Large intestine (tissue), 3 donors: ENCODE results near the gene GSG1L. TPM values are rescaled to one million over a fixed set of nuclear protein-coding genes. Genes with fewer than 3 reads are reported as not detected.

ENCODE experiments used
- DNase-seq, 2 donors: peaks; one replicate each; pipeline versions ENCODE4 v3.0.0 to v3.0.0-alpha.2; 2013
- H3K27ac ChIP-seq: one replicate; pipeline ENCODE4 v1.5.1; 2013; ENCODE audit warnings: low read length
- H3K27me3 ChIP-seq: 2 replicates; pipeline ENCODE4 v1.6.1; 2013; ENCODE audit warnings: low read length; ENCODE audit not compliant: control insufficient read depth, insufficient read depth
- H3K36me3 ChIP-seq: 2 replicates; pipeline ENCODE4 v1.6.1; 2013; ENCODE audit warnings: low read length; ENCODE audit not compliant: control insufficient read depth, insufficient read depth
- H3K4me1 ChIP-seq: one replicate; pipeline ENCODE4 v1.6.1; 2013; ENCODE audit warnings: low read length; ENCODE audit not compliant: control insufficient read depth, insufficient read depth
- H3K4me3 ChIP-seq: one replicate; pipeline ENCODE4 v1.5.1; 2013; ENCODE audit warnings: low read length
- H3K9me3 ChIP-seq: one replicate; pipeline ENCODE4 v1.6.1; 2013; ENCODE audit warnings: mild to moderate bottlenecking, low read depth, low read length, moderate library complexity; ENCODE audit not compliant: control insufficient read depth
- WGBS: methylation state at CpG from one replicate; pipeline ENCODE4 v1.1.5; 2013; ENCODE audit warnings: low lambda C conversion rate; ENCODE audit not compliant: insufficient coverage; 5-methylcytosine and 5-hydroxymethylcytosine counted together
- polyA plus RNA-seq: library from polyadenylated mRNA; unstranded; fragments of 120-200 nt; gene quantifications from one replicate; pipeline ENCODE4 v1.2.1, GENCODE V29; 2013

Gene GSG1L
- polyA plus RNA-seq, 1 donor = 1.2 TPM

GRCh38 chr16:27795992-27796614, 267.4 kb downstream of the GSG1L start:
- no peaks in the 10 kb centered on the region for H3K36me3 ChIP-seq
- H3K4me1 ChIP-seq = no peaks in the 10 kb centered on the region
- no peaks in the 10 kb centered on the region for H3K9me3 ChIP-seq
- H3K27ac ChIP-seq = no peak overlapping the region
- no peaks in the 10 kb centered on the region for H3K27me3 ChIP-seq
- no CpG with 5 or more reads among the region's 11 CpGs for WGBS
- H3K4me3 ChIP-seq = no peak overlapping the region
- peak in 1 of 2 donors; percentile 25 for DNase-seq

- H3K27me3 ChIP-seq = no peaks in the 10 kb centered on the region
- H3K9me3 ChIP-seq = no peaks in the 10 kb centered on the region
- H3K27ac ChIP-seq = no peak overlapping the region
- no peak overlapping the region for H3K4me3 ChIP-seq
- H3K36me3 ChIP-seq = no peaks in the 10 kb centered on the region
- no peaks in the 10 kb centered on the region for H3K4me1 ChIP-seq
- DNase-seq = no peak
Measured at GRCh38 chr16:27793249-27793622, 270.3 kb downstream of the GSG1L start.

- H3K36me3 ChIP-seq = no peaks in the 10 kb centered on the region
- WGBS = 50% methylated on average over 1 of the region's 7 CpGs
- DNase-seq = no peak
- no peaks in the 10 kb centered on the region for H3K9me3 ChIP-seq
- no peak overlapping the region for H3K4me3 ChIP-seq
- H3K27me3 ChIP-seq = no peaks in the 10 kb centered on the region
- H3K4me1 ChIP-seq = no peaks in the 10 kb centered on the region
- no peak overlapping the region for H3K27ac ChIP-seq
Measured at GRCh38 chr16:27792486-27793248, 270.8 kb downstream of the GSG1L start.

DNA sequence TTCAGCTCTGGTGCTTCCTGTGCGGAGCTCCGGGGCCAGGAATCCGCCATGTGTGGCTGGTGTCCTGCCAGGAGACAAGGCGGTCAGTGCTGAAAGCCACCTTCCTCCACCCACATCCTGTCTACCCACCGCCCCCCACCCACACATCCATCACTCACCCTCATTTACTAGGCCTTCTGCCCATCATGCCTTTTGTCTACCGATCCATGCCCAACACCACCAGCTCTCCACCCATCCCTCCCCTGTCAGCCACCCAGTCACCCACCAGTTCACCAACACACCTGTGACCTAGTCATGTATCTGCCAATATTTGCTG, 272.2 kb downstream of the GSG1L start:
- H3K4me1 ChIP-seq = no peaks in the 10 kb centered on the region
- H3K9me3 ChIP-seq = no peaks in the 10 kb centered on the region
- 100% methylated on average over 1 of the region's 6 CpGs for WGBS

DNA sequence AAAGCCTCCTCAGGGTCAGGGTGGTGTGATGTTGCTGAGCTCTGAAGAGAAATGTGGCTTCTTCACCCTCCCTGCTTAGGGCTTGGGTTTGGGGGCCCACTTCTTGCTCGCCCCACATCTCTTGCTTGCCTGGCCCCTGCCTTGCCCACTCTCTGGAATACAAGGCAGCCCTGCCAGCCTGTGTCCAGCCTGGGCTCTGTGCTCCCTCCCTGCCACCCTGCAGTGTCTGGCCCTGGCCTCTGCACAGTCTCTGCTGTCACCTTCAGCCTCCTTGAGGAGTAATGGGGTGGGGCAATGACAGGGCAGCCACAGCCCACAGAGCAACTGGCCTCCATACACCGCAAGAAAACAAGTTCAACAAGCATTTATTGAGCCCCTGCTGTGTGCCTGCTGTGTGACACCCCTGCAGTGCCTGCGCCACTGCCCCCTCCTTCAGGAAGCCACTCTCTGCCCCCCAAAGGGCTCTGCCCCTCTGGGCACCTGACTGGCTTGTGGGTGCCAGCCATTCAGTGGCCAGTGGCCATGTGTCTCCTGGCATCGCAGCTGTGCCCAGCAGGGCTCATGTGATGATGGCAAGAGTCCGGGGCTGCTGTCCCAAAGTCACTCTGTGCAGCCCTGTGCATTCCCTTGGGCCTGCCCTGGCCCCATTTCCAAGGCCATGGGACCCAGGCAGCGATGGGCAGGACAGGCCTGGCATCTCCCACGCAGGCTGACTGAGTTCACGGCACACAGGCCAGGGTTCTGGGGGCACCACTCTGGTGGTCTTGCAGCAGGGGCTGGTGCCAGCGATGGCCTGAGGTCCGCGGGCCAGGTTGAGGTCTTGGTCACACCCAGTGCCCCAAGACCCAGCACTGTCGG, 272.7 kb downstream of the GSG1L start:
- no CpG with 5 or more reads among the region's 12 CpGs for WGBS
- Histone ChIP-seq H3K36me3 (no peaks in the 10 kb centered on the region), H3K27me3 (no peaks in the 10 kb centered on the region), H3K27ac (no peak overlapping the region), H3K9me3 (no peaks in the 10 kb centered on the region), H3K4me1 (no peaks in the 10 kb centered on the region), H3K4me3 (no peak overlapping the region)
- no peak for DNase-seq

More for the DNA sequence above, 272.2 kb downstream of the GSG1L start:
- H3K36me3 ChIP-seq = no peaks in the 10 kb centered on the region
- H3K27me3 ChIP-seq = no peaks in the 10 kb centered on the region
- DNase-seq = no peak
- H3K4me3 ChIP-seq = no peak overlapping the region
- no peak overlapping the region for H3K27ac ChIP-seq

DNA sequence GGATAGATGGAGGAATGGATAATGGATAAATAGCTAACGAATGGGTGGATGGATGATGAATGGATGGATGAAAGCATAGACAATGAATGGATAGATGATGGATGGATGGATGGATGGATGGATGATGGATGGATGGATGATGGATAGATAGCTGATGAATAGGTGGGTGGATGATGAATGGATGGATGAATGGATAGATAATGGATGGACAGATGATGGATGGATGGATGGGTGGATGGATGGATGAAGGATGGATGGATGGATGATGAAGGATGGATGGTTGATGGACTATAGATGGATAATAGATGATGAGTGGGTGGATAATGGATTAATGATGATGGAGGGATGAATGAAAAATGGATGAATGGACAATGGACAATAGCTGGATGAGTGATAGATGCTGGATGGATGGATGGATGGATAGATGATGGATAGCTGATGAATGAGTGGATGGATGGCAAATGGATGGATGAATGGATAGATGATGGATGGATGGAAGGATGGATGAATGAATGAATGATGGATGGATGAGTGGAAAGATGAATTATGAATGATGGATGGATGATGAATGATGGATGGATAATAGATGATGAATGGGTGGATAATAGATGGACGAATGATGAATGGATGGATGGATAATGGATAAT, 273.8 kb downstream of the GSG1L start:
- Histone ChIP-seq H3K4me3 (no peak overlapping the region), H3K9me3 (no peaks in the 10 kb centered on the region), H3K27me3 (no peaks in the 10 kb centered on the region), H3K36me3 (no peaks in the 10 kb centered on the region), H3K4me1 (no peaks in the 10 kb centered on the region), H3K27ac (no peak overlapping the region)
- DNase-seq = no peak
- WGBS = 90% methylated on average over 2 of the region's 2 CpGs

DNA sequence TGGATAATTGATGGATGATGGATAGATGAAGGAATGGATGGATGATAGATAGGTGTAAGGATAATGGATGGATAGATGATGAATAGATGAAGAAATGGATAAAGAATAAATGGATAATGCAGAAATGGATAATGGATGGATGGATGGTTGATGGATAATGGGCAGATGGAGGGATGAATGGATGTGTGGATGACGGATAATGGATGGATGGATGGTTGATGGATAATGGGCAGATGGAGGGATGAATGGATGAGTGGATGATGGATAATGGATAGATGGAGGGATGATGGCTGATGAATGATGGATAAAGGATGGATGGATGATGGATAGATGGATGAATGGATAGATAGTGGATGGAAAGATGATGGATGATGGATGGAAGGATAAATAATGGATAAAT, 274.4 kb downstream of the GSG1L start:
- no peaks in the 10 kb centered on the region for H3K27me3 ChIP-seq
- no peaks in the 10 kb centered on the region for H3K9me3 ChIP-seq
- H3K4me1 ChIP-seq = no peaks in the 10 kb centered on the region
- no peaks in the 10 kb centered on the region for H3K36me3 ChIP-seq
- no peak for DNase-seq
- no peak overlapping the region for H3K4me3 ChIP-seq
- no peak overlapping the region for H3K27ac ChIP-seq
- WGBS = 100% methylated on average over 1 of the region's 1 CpG

- Histone ChIP-seq H3K9me3 (no peaks in the 10 kb centered on the region), H3K4me1 (no peaks in the 10 kb centered on the region), H3K27me3 (no peaks in the 10 kb centered on the region), H3K36me3 (no peaks in the 10 kb centered on the region), H3K27ac (no peak overlapping the region), H3K4me3 (no peak overlapping the region)
- WGBS = no CpG with 5 or more reads among the region's 6 CpGs
- no peak for DNase-seq
Measured at GRCh38 chr16:27787665-27788064, 275.8 kb downstream of the GSG1L start.

DNA sequence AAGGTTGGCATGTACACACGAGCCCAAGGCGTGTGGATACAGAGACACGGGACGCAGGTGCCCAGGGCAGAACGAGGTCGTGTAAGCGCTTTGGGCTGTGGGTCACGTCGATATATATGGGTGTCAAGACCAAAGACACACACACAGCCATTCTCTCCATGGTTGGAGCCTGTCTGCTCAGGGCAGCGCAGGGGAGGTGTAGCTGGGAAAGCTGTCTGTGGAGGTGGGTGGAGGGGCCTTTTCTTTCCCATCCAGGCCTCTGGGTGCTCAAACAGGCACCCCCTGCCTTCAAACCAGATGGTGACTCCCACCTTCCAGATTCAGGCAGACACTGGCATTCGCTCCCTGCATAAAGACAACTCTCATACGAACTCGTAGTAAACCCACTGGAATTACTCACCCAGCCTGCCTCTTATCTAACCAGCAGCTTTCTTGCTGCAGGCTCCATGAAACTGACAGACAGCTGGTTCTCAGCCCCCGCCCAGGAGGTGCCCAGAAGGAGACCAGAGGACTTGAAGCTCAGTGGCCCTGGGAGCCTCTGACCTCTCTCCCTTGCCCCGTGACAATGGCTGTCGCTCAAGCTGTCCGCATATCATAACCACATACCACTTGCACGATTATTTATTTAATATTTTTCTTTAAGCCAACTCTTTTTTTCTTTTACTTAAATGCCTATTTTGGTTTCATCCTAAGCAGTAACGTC, 276.4 kb downstream of the GSG1L start:
- Histone ChIP-seq H3K4me1 (no peaks in the 10 kb centered on the region), H3K9me3 (no peaks in the 10 kb centered on the region), H3K4me3 (no peak overlapping the region), H3K27ac (no peak overlapping the region), H3K36me3 (no peaks in the 10 kb centered on the region), H3K27me3 (no peaks in the 10 kb centered on the region)
- DNase-seq = no peak
- WGBS = 84% methylated on average over 5 of the region's 19 CpGs
